Measurements from ENCODE around the gene MTMR12.

Gene MTMR12

DNA sequence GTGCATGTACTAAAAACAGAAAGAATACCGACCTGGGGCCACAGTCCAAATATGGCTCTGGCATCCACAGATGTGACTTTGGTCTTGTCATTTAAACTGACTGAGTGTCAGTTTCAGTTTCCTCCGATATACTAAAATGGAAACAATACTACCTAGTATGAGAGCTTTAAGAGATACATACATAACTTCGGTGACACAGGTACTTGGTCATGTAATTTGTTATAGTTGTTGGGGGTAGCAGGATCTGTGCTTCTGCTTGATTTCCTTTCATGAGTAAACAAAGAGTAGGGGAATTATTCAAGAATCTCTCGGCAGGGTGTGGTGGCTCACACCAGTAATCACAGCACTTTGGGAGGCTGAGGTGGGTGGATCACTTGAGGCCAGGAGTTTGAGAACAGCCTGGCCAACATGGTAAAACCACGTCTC is 32.1 kb downstream of the MTMR12 start:
- Histone ChIP-seq H3K27ac (peak overlapping the region in 1 of 21 experiments; percentile 39), H3K4me3 (no peak overlapping the region)

DNA sequence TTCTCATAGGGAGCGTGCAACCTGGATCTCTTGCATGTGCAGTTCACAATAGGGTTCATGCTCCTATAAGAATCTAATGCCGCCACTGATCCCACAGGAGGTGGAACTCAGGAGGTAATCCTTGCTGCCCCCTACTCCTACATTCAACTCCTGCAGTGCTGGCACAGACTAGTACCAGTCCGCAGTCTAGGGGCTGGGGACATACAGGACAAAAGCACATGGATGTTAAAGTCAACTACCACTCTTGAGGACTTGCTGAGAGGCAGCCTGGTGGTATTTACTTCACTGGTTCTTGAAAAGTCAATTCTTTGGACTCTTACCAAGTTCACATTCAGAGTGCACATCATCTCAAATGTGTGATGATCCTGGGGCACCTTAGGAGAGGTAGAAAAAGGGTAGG is 33.0 kb downstream of the MTMR12 start:
- H3K4me3 ChIP-seq, result no peak overlapping the region
- peak overlapping the region in 1 of 21 experiments; percentile 39 for H3K27ac ChIP-seq

- no peak overlapping the region for H3K4me3 ChIP-seq
- H3K27ac ChIP-seq, result no peak overlapping the region
These were observed 33.5 kb downstream of the MTMR12 start for GRCh38 chr5:32279223-32279622.

DNA sequence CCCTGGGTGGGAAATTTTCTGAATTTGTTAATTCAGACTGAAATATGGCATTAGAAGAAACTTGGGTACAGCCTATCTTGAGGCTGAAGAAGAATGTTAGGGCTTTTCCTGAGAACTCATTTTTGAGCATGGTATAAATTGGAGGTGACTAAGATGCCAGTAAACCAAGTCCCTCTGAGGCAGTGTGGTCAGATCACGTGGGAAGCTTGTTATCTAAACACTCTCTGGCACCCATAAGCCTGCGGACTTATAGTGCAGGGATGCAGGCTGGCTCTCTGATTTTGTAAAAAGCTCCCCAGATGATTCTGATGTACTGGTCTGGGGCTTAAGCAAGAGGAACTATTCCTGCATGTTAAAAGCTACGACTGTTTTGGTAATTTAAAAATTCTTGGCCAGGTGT is 34.3 kb downstream of the MTMR12 start:
- H3K4me3 ChIP-seq, result no peak overlapping the region
- H3K27ac ChIP-seq, result no peak overlapping the region

DNA sequence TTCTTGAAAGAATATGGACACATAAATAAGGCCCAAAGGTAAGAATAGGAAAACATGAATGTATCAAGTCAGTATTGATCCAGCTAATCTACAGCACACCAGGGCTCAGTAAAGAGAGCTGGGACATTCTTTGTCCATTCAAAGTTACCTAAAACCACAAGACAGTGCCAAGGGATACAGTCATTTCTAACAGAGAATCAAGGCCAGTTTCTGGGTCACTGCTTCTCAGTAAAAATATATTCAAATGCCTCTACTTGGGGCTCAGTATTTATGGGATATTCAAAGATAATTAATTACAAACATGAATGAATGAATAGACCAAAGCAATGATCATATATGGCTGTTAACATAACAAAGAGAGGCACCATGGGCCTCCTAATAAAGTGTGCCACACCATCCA is 34.9 kb downstream of the MTMR12 start:
- Histone ChIP-seq H3K4me3 (no peak overlapping the region), H3K27ac (peak overlapping the region in 2 of 21 experiments; percentile 18 to 41)

DNA sequence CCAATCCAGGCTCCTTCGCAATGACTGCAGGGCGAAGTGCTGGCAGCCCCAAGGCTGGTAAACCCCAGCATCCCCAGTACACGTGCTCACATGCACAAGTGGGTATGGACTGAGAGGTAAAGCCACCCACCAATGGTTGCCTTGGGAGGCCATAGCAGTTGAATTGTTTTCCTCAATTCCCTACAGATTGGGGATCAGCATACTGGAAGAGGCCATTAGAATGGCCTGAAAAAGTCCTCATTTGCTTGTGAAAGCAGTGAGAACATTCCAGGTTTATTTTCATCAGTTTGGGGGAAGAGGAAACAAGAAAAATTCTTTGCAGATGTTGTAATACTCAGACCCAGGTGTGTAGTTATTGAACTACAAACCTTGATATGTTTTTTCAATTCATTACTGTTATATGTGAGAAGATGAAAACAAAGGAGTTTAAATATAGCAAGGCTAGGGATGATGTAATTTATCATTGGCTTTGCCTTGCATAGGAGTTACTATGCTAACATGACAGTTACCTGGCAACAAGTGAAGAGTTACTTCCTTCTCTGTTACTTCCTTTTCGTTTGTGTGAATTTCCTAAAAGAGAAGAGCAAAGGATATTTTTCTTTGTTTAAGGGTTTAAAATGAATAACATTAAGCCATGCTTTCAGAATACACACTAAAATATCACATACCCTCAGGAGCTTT is 36.4 kb downstream of the MTMR12 start:
- H3K4me3 ChIP-seq, result no peak overlapping the region
- peak overlapping the region in 5 of 21 experiments; percentile 20 to 67 (median 45) for H3K27ac ChIP-seq

DNA sequence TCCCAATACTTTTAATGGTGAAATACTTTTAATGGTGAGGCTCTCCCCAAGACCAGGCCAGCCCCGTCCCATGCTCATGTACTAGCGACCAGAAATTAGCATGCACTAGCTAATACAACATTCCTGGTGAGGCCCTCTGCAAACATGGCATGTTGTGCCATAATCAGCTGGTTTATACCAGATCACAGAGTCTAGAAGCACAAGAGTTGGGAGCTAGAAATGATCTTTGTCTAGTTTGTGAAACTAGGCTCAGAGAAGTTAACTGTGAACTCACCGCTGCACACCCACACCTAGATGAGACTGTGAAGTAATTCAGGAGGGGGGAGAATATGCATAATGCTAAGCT is 37.4 kb downstream of the MTMR12 start:
- Histone ChIP-seq H3K4me3 (no peak overlapping the region), H3K27ac (peak overlapping the region in 5 of 21 experiments; percentile 1 to 49 (median 33))

DNA sequence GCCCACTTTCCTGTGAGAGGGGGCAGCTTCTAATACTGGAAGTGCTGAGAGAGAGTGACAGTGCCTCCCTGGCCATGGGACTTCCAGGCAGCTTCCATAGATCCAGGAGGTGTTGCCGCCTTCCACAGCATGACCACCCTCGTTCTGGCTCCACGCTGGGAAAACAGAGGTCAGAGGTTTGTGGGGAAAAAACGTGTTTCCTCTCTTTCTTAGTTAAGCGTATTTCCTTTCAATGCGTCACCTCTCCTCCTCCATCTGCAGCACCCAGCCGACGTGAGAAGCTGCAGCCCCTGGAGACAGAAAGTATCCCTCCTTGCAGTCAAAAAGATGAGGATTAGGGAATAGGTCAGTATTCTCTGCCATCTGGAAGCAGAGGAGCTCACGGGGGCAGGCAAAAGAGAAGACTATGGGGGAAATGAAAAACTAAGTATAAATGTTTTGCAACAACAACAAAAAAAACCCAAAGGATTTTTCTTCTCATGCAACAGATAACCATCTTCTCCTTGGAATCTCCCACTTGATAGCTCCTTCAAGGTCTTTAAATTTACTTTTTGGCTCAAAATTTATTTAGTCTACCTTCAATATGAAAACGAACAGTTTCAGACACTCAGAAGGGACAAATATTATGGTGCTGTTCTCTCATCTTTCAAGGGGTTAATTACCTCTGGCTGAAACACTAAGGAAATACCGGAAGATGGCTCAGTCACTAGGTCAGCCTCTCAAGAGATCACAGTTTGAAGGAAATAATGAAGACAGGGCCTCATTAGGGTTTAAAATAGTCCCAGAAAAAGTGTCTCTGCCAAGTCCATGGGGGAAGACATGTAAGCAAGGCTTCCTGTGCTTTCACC is 38.0 kb downstream of the MTMR12 start:
- peak overlapping the region in 7 of 21 experiments; percentile 19 to 49 (median 33) for H3K27ac ChIP-seq
- H3K4me3 ChIP-seq, result no peak overlapping the region

DNA sequence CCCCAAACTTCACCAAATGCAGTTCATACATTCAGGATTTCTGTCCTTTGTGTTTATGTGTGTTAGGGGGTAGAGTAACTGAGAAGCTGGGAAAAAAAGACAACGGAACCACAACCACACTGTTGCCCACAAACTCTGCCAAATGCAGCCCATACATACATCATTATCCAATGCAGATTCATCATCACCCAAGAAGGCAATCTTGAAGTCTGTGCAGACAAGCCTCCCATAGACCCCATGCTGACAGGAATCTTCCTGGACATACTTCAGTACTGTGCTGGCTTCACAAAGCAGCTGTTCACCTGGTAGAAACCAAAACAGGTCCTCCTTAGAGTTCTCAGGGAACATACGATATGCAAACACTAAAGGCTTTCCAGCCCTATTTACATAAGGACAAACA is 38.9 kb downstream of the MTMR12 start:
- peak overlapping the region in 3 of 21 experiments; percentile 31 to 38 (median 33) for H3K27ac ChIP-seq
- no peak overlapping the region for H3K4me3 ChIP-seq

DNA sequence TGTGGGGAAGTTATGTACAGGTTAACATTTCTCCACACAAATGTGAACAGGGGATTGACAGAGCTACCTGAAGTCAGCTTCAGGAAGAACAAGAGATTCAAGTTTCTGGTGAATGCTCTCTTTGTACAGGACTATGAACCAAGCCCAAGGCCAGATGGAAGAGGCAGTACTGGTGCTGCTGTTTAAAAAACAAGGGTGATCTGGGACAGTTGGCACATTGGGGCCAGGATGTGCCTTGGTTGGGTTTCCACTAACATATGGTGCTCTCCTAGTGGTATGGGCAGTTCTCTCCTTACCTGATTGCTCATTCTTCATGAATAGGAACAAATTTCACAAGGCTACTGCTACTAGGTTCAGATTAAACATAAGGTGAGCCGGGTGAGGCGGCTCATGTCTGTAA is 40.0 kb downstream of the MTMR12 start:
- Histone ChIP-seq H3K27ac (peak overlapping the region in 3 of 21 experiments; percentile 11 to 24 (median 14)), H3K4me3 (no peak overlapping the region)

GRCh38 chr5:32270946-32271345 is 41.8 kb downstream of the MTMR12 start:
- Histone ChIP-seq H3K4me3 (no peak overlapping the region), H3K27ac (no peak overlapping the region)

- no peak overlapping the region for H3K4me3 ChIP-seq
- H3K27ac ChIP-seq, result no peak overlapping the region
These were observed 42.6 kb downstream of the MTMR12 start for GRCh38 chr5:32270178-32270577.

GRCh38 chr5:32265902-32266301 is 46.8 kb downstream of the MTMR12 start:
- Histone ChIP-seq H3K4me3 (no peak overlapping the region), H3K27ac (no peak overlapping the region)

- Histone ChIP-seq H3K27ac (no peak overlapping the region), H3K4me3 (no peak overlapping the region)
These were observed 47.7 kb downstream of the MTMR12 start for GRCh38 chr5:32264957-32265572.

DNA sequence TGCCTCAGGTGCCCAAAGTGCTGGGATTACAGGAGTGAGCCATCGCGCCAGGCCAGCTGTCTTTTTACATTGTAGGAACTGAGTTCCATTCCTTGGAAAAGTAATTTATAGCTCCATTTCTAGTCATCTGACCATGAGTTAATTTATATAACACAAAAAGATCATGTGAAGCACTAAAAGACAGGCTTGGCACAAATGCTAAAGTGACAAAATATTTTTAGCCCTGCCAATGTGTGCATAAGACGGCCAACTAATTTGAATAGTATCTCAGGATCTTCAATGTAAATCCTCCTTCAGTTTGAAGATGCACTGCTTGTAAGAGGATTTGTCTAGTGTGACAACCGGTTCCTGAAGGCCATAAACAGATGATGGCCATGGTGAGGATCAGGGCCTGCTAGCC is 49.1 kb downstream of the MTMR12 start:
- Histone ChIP-seq H3K4me3 (no peak overlapping the region), H3K27ac (no peak overlapping the region)

- H3K27ac ChIP-seq, result no peak overlapping the region
These were observed 51.5 kb downstream of the MTMR12 start for GRCh38 chr5:32261198-32261597.

DNA sequence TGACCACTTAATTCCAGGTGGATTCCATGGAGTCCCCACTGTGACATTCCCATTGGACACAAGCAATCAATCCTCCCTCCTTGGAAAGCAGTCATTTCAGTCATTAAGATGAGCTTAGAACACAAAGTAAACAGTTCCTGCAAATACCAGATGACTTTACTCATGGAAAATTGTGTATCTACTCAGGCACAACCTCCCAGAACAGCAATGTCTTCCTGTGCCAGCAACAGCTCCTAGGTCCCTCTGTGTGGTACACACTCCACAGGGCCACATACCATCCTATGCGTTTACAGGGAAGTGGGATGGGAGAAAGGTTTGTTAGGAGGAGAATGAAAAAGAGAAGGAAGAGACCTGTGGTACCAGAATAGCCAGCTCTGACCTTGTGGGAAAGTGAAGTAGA is 53.7 kb downstream of the MTMR12 start:
- no peak overlapping the region for H3K27ac ChIP-seq

More at GRCh38 chr5:32261198-32261597, 51.5 kb downstream of the MTMR12 start:
- no peak overlapping the region for H3K4me3 ChIP-seq

DNA sequence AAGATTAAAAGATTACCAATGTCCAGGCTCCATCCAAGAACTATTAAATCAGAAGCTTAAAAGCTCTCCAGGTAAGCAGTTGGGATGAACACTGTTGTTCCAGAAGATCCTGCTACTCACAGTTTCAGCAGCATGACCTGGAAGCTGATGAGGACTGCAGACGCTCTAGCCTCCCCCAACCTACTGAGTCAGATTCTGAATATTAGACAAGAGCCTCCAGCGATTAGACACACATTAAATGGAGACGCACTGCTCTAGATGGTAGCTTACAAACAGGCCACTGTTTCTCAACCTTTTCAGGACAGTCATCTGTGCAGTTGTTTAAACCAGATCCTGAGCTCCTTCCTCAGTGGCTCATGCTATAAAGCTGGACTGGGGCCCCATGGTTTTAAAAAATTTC is 54.3 kb downstream of the MTMR12 start:
- H3K4me3 ChIP-seq, result no peak overlapping the region
- H3K27ac ChIP-seq, result no peak overlapping the region

More for the DNA sequence above, 53.7 kb downstream of the MTMR12 start:
- H3K4me3 ChIP-seq, result no peak overlapping the region

- H3K27ac ChIP-seq, result peak overlapping the region in 9 of 21 experiments; percentile 0 to 73 (median 25)
- H3K4me3 ChIP-seq, result no peak overlapping the region
These were observed 57.2 kb downstream of the MTMR12 start for GRCh38 chr5:32255540-32255900.

- H3K27ac ChIP-seq, result peak overlapping the region in 9 of 21 experiments; percentile 0 to 73 (median 25)
These were observed 57.7 kb downstream of the MTMR12 start for GRCh38 chr5:32254881-32255539.

More at GRCh38 chr5:32254881-32255539, 57.7 kb downstream of the MTMR12 start:
- H3K4me3 ChIP-seq, result no peak overlapping the region
